Erythroblast (primary cell): ENCODE data around the gene IPO13.

Experiments
- DNase-seq, 2 experiments: peaks; one replicate each; lab custom pipeline; 2025; lab: John Stamatoyannopoulos, UW
- GATA1 ChIP-seq: IDR thresholded peaks from 2 replicates; pipeline ENCODE4 v1.6.1; 2011; ENCODE audit warnings: low read depth, mild to moderate bottlenecking, control low read depth, low read length, moderate library complexity
- POLR2A ChIP-seq: IDR thresholded peaks from 2 replicates; pipeline ENCODE4 v1.6.1; 2011; ENCODE audit warnings: mild to moderate bottlenecking, low read length

IPO13 gene, protein sequence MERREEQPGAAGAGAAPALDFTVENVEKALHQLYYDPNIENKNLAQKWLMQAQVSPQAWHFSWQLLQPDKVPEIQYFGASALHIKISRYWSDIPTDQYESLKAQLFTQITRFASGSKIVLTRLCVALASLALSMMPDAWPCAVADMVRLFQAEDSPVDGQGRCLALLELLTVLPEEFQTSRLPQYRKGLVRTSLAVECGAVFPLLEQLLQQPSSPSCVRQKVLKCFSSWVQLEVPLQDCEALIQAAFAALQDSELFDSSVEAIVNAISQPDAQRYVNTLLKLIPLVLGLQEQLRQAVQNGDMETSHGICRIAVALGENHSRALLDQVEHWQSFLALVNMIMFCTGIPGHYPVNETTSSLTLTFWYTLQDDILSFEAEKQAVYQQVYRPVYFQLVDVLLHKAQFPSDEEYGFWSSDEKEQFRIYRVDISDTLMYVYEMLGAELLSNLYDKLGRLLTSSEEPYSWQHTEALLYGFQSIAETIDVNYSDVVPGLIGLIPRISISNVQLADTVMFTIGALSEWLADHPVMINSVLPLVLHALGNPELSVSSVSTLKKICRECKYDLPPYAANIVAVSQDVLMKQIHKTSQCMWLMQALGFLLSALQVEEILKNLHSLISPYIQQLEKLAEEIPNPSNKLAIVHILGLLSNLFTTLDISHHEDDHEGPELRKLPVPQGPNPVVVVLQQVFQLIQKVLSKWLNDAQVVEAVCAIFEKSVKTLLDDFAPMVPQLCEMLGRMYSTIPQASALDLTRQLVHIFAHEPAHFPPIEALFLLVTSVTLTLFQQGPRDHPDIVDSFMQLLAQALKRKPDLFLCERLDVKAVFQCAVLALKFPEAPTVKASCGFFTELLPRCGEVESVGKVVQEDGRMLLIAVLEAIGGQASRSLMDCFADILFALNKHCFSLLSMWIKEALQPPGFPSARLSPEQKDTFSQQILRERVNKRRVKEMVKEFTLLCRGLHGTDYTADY

DNA sequence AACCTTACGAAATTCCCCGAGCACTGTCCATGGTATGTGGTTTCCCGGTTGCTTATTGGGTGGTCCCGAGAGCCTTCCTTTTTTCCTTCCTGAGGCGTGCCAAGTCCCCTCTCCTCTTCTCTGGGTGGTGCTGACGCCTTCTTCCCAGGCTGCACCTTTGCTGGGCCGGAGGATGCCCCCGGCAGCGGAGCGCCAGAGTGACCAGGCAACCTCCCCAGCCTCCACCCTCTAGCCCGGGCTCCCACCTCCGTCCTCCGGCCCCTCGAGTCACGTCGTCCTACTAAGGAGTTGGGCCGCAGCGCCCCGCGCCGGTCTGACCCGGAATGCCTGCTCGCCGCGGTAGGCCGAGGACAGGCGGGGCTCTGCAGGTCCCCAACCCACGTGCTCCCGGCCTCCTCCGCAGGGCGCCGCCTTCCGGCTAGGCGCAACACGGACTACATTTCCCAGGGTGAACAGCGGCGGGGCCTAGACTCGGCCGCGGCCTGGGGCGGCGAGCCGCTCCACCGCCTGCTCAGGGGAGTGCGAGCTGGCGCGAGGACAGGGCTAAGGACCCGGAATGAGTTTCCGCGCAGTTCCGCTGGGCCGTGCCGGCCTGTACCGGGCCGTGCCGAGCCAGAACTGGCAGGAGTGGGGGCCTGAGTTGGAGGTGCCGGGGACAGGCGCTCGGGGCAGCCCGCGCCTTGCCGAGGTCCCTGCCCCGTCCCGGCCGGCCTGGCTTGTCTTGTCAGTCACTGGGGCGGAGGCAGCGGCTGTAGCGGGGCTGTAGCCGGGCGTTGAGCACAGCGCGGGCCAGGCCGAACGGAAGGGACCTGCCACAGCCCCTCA lies at the start of gene IPO13:
TSS of gene IPO13 (plus strand) at position 715 of the 825 bp plus-strand sequence. CDS start 651 bp downstream, outside the sequence.
- TF ChIP-seq POLR2A (peak; percentile 93), GATA1 (no peak)
- DNase-seq, result peak; percentile 98

DNA sequence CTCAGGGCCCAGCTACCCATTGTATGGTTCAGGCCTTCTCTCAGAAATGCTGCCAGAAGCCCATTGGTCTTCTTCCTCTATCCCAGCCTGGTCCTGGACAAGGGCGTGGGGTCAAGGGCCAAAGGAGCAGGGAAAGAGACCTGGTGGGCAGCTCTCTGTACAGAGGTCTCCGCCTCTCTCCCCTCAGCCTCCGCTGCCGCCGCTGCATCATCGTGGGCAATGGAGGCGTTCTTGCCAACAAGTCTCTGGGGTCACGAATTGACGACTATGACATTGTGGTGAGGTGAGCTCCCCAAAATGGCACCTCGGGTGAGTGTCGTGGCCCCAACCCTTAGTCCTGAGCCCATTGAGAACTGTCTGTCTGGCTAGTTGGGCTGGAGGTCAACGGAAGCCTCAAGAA lies 47.8 kb upstream of the IPO13 start:
- no peak for DNase-seq

GRCh38 chr1:43900386-43900785 lies 46.4 kb upstream of the IPO13 start:
- no peak for TF ChIP-seq POLR2A
- no peak for TF ChIP-seq GATA1

More for the DNA sequence above, 47.8 kb upstream of the IPO13 start:
- TF ChIP-seq GATA1, result no peak
- no peak for TF ChIP-seq POLR2A

GRCh38 chr1:43901196-43901961 lies 45.4 kb upstream of the IPO13 start:
- no peak for TF ChIP-seq GATA1
- peak; percentile 17 to 24 for DNase-seq

More at GRCh38 chr1:43900386-43900785, 46.4 kb upstream of the IPO13 start:
- no peak for DNase-seq

DNA sequence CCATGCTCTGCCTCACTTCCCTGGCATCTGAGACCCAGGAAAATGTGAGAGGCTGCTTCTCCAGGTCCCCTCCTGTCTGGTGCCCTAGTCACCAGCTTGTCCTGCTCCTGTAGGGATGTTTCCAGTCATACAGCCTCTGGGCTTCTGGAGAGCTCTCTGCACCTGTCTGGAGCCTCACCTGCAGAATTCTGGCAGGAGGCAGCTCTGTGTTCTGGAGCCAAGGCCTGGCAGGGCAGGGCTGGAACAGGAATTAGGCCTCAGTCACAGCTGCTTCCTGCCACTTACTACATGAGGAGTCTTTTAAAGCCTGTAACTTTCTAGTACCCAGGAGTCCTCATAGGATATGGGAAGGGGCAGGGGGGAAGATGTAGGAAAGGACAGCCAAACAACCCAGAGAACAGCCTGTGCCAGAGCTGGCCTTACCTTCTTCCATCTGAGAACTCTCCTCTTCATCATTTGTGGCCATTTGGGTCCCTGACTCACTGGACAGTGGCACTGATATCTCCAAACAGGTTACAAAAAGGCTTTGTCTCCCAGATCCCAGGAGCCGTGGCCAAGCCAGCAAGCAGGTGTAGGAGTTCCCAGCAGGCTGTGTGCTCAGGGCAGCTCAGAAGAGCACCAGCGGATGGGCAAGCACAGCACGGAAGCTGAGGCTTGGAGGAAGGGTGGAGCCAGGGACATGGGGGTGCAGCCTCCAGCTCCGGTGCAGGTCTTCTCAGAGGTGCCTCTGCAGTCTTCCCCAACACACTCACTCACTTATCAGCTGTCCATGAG lies 44.5 kb upstream of the IPO13 start:
- DNase-seq, result no peak
- TF ChIP-seq POLR2A (no peak), GATA1 (no peak)

DNA sequence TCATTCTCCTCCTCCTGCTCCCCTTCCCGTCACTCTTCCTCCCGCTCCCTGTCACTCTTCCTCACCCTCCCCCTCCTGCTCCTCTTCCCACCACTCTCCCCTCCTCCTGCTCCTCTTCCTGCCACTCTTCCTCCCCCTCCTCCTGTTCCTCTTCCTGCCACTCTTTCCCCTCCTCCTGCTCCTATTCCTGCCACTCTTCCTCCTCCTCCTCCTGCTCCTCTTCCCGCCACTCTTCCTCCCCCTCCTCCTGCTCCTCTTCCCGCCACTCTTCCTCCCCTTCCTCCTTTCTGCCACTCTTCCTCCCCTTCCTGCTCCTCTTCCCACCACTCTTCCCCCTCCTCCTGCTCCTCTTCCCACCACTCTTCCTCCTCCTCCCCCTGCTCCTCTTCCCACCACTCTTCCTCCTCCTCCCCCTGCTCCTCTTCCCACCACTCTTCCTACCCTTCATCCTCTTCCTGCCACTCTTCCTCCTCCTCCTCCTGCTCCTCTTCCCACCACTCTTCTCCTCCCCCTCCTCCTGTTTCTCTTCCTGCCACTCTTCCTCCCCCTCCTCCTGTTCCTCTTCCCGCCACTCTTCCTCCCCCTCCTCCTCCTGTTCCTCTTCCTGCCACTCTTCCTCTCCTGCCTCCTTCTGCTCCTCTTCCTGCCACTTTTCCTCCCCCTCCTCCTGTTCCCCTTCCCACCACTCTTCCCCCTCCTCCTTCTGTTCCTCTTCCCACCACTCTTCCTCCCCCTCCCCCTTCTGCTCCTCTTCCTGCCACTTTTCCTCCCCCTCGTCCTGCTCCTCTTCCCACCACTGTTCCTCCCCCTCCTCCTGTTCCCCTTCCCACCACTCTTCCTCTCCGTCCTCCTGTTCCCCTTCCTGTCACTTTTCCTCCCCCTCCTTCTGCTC lies 41.8 kb upstream of the IPO13 start:
- no peak for DNase-seq
- no peak for TF ChIP-seq POLR2A
- TF ChIP-seq GATA1, result no peak

- no peak for DNase-seq
- TF ChIP-seq GATA1, result no peak
Measured at GRCh38 chr1:43908226-43908625, 38.5 kb upstream of the IPO13 start.

DNA sequence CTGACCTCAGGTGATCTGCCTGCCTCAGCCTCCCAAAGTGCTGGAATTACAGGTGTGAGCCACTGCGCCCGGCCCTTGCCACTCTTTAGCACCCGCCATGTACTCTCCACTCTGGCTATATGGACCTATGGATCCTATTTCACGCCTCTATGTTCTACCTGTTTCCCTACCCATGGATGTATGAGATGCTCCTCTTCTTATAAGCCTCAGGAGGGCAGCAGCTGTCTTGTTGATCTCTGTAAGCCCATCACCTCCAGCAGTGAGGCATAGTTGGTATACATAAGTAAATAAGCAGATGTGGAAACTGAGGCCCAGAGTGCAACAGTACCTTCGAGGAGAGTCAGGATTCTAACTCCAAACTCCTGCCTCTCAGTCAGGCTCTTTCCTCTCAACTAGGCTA lies 37.9 kb upstream of the IPO13 start:
- peak in 1 of 2 experiments; percentile 22 for DNase-seq
- TF ChIP-seq POLR2A (no peak), GATA1 (no peak)

DNA sequence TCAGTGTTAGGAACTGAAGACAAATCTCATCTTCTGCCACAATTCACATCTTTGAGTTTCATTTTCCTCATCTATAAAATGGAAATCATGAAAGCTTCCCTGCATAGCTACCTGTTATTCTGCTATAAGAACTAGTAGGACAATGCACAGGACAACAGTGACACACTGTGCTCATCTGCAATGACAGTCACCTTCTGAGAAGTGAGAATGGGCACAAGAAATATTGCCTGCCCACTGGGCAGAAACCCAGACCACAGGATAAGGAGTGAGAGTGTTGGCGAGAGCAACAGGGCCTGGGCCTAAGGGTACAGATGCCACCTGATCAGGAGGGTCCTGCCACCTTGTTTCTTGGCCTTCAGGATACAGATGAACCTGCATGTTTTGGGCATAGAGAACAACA lies 36.4 kb upstream of the IPO13 start:
- TF ChIP-seq POLR2A (no peak), GATA1 (no peak)
- DNase-seq, result no peak

DNA sequence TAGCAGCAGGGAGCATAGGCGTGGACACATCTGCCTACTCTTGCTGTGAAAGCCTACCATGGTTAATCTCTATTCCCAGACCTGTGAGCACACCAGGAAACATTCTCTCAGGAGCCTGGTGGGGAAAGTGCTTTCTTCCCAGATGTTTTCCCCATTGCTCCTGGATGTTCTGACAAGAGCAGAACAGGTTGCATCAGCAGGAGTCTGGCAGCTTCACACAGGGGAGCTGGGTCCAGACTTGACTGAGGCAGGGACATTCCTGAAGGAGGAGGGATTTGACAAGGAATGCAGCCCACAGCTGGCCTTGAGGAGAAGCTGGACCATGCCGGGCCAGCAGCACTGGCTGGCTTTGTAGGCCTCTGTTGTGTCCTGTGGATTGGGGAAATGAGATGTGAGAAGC lies 34.1 kb upstream of the IPO13 start:
- DNase-seq, result no peak
- TF ChIP-seq POLR2A, result no peak
- TF ChIP-seq GATA1, result no peak

- TF ChIP-seq GATA1, result no peak
- no peak for TF ChIP-seq POLR2A
- DNase-seq, result no peak
Measured at GRCh38 chr1:43913051-43913501, 33.7 kb upstream of the IPO13 start.
